Panc1 (cell line): Measurements from ENCODE around the gene NOC2L. TPM values are rescaled to one million over a fixed set of nuclear protein-coding genes. Genes with fewer than 3 reads are reported as not detected.

Experiments
- ATAC-seq: fragments of 200-7000 bp; cut with Tn5 transposase; 2 replicates; pipeline ENCODE4 v1.9.1; 2020; ENCODE audit warnings: mild to moderate bottlenecking, moderate library complexity
- BruUV-seq: library from RNA; stranded (reverse); fragments of 400-500 nt; replicated peaks from 2 replicates; lab custom pipeline; 2021; lab: Mats Ljungman, UMichigan
- CTCF ChIA-PET: fragments of 300-600 bp; sonication (Branson Sonifier 250); formaldehyde crosslinking; loops from one replicate; lab custom pipeline; 2022; ENCODE audit warnings: antibody characterized with exemption; lab: Charles Lee
- POLR2A ChIA-PET: fragments of 300-600 bp; sonication (Branson Sonifier 250); formaldehyde crosslinking; loops from one replicate; lab custom pipeline; 2022; ENCODE audit warnings: antibody characterized with exemption; lab: Charles Lee
- DNase-seq: peaks from one replicate; pipeline ENCODE4 v3.0.0-alpha.2; 2010; ENCODE audit warnings: low read depth, low spot score
- H3K27ac ChIP-seq: 2 replicates; pipeline ENCODE4 v1.5.1; 2011; ENCODE audit warnings: mild to moderate bottlenecking, low read length, inconsistent platforms
- H3K27me3 ChIP-seq: fragments of 200-500 bp; sonication (Bioruptor generic); 2 replicates; pipeline ENCODE4 v1.6.0; 2014; ENCODE audit warnings: low read length, inconsistent platforms; ENCODE audit not compliant: control insufficient read depth, insufficient read depth
- H3K36me3 ChIP-seq: fragments of 200-500 bp; sonication (Bioruptor generic); 2 replicates; pipeline ENCODE4 v1.5.1; 2014; ENCODE audit warnings: inconsistent platforms, mild to moderate bottlenecking, low read length, moderate library complexity; ENCODE audit not compliant: control insufficient read depth, insufficient read depth
- H3K4me1 ChIP-seq: 2 replicates; pipeline ENCODE4 v1.5.1; 2011; ENCODE audit warnings: inconsistent platforms, mild to moderate bottlenecking, low read length, moderate library complexity; ENCODE audit not compliant: control insufficient read depth, insufficient read depth
- H3K4me3 ChIP-seq, 2 experiments: 2 replicates each; pipeline ENCODE4 v1.5.1; 2011 to 2012; ENCODE audit warnings: low read depth in 2 of 2, low read length in 2 of 2, mild to moderate bottlenecking in 2 of 2, inconsistent platforms in 1 of 2, moderate library complexity in 1 of 2
- H3K9me3 ChIP-seq: fragments of 200-500 bp; sonication (Bioruptor generic); 2 replicates; pipeline ENCODE4 v1.5.1; 2014; ENCODE audit warnings: low read depth, mild to moderate bottlenecking, inconsistent platforms, low read length, moderate library complexity; ENCODE audit not compliant: control insufficient read depth, insufficient read depth
- POLR2AphosphoS5 ChIP-seq: IDR thresholded peaks from 2 replicates; pipeline ENCODE4 v1.6.1; 2012; ENCODE audit warnings: mild to moderate bottlenecking, low read depth, low read length, moderate library complexity
- SIN3A ChIP-seq: IDR thresholded peaks from 2 replicates; pipeline ENCODE4 v1.6.1; 2012; ENCODE audit warnings: low read depth, mild to moderate bottlenecking, low read length, moderate library complexity, borderline replicate concordance; ENCODE audit not compliant: insufficient read depth
- TCF7L2 ChIP-seq: IDR thresholded peaks from 2 replicates; pipeline ENCODE4 v1.6.1; 2011; ENCODE audit warnings: mild to moderate bottlenecking, low read depth, low read length, inconsistent platforms
- in situ Hi-C: cut with HindIII; loops from 2 replicates; pipeline ENCODE4 v1.10.0; 2016; ENCODE audit warnings: low sequenced_read_pairs, low pct_unique_long_range_greater_than_20kb
- intact Hi-C: fragments of 100-400 bp; cut with micrococcal nuclease; formaldehyde crosslinking; loops from one replicate; pipeline ENCODE4 v1.10.0; 2022; ENCODE audit not compliant: unreplicated experiment
- total RNA-seq: library from RNA; stranded (reverse); gene quantifications from one replicate; pipeline ENCODE4 v1.2.1, GENCODE V29; 2021; ENCODE audit not compliant: unreplicated experiment
- TF ChIP-seq, protein P1 (sequence below): fragments of 450-650 bp; IDR thresholded peaks from 2 replicates; pipeline ENCODE4 v1.5.1; 2017; ENCODE audit warnings: mild to moderate bottlenecking
- TF ChIP-seq, protein P2 (sequence below), 2 experiments: IDR thresholded peaks; 2 replicates each; pipeline ENCODE4 v1.6.1; 2011 to 2012; ENCODE audit warnings: low read depth in 2 of 2, control low read depth in 1 of 2, low read length in 1 of 2, mild to moderate bottlenecking in 1 of 2, moderate library complexity in 1 of 2; ENCODE audit not compliant: insufficient read depth in 1 of 2

Gene NOC2L
- total RNA-seq, 1 experiment from 2014 or later: 193 TPM

DNA sequence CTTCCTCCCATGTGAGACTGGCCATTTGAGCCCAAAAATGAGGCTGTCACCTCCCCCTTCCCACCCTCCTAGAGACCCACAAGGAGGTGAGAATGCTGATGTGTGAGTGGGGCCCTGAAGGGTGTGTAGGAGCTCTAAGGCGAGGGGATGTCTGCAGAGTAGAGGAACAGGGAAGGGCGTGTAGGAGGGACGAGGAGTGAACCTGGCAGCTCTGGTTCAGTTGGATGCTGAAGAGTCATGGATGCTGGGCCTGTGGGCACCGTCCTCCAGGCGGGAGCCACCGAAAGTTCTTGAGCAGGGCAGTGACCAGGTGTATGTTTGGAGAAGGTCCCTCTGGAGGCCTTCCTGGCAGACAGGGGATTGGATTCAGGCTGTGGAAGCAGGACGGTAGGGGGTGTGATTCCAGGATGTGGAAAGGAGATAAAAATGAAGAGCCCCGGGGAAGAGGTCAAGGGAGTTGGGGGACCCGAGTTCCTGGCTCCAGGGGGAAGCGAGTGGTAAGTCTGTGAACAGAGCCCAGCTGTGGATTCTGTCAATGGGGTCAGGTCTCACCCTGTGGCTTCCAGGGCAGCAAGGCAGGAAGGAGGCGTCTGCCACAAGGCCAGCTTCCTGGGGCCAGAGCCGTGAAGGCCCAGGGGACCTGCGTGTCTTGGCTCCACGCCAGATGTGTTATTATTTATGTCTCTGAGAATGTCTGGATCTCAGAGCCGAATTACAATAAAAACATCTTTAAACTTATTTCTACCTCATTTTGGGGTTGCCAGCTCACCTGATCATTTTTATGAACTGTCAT lies 27.5 kb downstream of the NOC2L start:
- H3K27me3 ChIP-seq: no peaks in the 10 kb centered on the region
- TF ChIP-seq TCF7L2 (no peak), SIN3A (no peak), POLR2AphosphoS5 (no peak)
- TF ChIP-seq, protein P1, sequence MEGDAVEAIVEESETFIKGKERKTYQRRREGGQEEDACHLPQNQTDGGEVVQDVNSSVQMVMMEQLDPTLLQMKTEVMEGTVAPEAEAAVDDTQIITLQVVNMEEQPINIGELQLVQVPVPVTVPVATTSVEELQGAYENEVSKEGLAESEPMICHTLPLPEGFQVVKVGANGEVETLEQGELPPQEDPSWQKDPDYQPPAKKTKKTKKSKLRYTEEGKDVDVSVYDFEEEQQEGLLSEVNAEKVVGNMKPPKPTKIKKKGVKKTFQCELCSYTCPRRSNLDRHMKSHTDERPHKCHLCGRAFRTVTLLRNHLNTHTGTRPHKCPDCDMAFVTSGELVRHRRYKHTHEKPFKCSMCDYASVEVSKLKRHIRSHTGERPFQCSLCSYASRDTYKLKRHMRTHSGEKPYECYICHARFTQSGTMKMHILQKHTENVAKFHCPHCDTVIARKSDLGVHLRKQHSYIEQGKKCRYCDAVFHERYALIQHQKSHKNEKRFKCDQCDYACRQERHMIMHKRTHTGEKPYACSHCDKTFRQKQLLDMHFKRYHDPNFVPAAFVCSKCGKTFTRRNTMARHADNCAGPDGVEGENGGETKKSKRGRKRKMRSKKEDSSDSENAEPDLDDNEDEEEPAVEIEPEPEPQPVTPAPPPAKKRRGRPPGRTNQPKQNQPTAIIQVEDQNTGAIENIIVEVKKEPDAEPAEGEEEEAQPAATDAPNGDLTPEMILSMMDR: no peak; the same call in 1 of the 2 replicates
- TF ChIP-seq, protein P2, sequence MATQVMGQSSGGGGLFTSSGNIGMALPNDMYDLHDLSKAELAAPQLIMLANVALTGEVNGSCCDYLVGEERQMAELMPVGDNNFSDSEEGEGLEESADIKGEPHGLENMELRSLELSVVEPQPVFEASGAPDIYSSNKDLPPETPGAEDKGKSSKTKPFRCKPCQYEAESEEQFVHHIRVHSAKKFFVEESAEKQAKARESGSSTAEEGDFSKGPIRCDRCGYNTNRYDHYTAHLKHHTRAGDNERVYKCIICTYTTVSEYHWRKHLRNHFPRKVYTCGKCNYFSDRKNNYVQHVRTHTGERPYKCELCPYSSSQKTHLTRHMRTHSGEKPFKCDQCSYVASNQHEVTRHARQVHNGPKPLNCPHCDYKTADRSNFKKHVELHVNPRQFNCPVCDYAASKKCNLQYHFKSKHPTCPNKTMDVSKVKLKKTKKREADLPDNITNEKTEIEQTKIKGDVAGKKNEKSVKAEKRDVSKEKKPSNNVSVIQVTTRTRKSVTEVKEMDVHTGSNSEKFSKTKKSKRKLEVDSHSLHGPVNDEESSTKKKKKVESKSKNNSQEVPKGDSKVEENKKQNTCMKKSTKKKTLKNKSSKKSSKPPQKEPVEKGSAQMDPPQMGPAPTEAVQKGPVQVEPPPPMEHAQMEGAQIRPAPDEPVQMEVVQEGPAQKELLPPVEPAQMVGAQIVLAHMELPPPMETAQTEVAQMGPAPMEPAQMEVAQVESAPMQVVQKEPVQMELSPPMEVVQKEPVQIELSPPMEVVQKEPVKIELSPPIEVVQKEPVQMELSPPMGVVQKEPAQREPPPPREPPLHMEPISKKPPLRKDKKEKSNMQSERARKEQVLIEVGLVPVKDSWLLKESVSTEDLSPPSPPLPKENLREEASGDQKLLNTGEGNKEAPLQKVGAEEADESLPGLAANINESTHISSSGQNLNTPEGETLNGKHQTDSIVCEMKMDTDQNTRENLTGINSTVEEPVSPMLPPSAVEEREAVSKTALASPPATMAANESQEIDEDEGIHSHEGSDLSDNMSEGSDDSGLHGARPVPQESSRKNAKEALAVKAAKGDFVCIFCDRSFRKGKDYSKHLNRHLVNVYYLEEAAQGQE (IDR thresholded peaks at IDR 0.05; ENCODE audit: insufficient read depth in 1 of 2, low read depth in 2 of 2, low read length in 1 of 2): no peak
- H3K4me3 ChIP-seq: no peak overlapping the region
- ChIA-PET CTCF (interaction anchor here (0.5 kb wide), 1 partner anchor 27 kb away, joined by 4 read pairs; no protein-coding TSS in a partner anchor), POLR2A (no interaction called here)
- H3K4me1 ChIP-seq: peaks cover 39% of the 10 kb centered on the region
- no peak for DNase-seq
- H3K36me3 ChIP-seq: no peaks in the 10 kb centered on the region
- H3K27ac ChIP-seq: peak overlapping the region; percentile 29; the same call in 1 of the 2 replicates
- intact Hi-C loops (no loop called here), in situ Hi-C loops (no loop called here)
- no peak for ATAC-seq
- no TSS peak for BruUV-seq
- H3K9me3 ChIP-seq: no peaks in the 10 kb centered on the region

DNA sequence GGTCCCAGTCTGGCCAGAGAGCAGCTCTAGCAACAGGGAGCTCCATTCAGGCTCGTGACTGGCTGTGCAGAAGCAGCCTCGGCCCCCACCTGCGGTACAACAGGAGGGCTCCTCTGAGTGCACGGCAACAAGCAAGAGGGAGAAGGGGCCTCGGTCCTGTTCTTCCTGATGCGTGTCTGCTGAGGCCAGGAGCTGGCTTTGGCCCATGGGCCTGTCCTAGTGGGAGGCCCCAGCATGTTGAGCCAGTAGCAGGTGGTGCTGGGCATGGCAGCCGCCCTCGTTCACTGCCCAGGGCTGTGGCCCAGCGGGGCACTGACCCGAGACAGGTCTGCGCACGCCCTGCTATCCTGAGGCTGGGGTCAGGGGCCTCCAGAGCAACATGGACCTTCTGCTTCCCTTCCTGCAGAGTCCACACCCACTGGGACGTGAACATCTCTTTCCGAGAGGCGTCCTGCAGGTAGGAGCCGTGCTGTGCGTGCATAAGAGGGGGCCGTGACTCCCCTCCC lies 28.4 kb downstream of the NOC2L start:
- in situ Hi-C loops (no loop called here), intact Hi-C loops (no loop called here)
- POLR2A ChIA-PET: interaction anchor here (0.6 to 0.9 kb wide), 2 partner anchors 11 to 170 kb away, joined by 3 to 4 read pairs; no protein-coding TSS in a partner anchor

More for the DNA sequence above, 28.4 kb downstream of the NOC2L start:
- H3K9me3 ChIP-seq: no peaks in the 10 kb centered on the region
- TF ChIP-seq, protein P1: no peak
- TF ChIP-seq, protein P2 (IDR thresholded peaks at IDR 0.05; ENCODE audit: insufficient read depth in 1 of 2, low read depth in 2 of 2, low read length in 1 of 2): no peak
- TF ChIP-seq TCF7L2 (no peak), SIN3A (no peak), POLR2AphosphoS5 (no peak)
- no peaks in the 10 kb centered on the region for H3K36me3 ChIP-seq
- H3K27ac ChIP-seq: no peak overlapping the region
- H3K27me3 ChIP-seq: no peaks in the 10 kb centered on the region
- no peak overlapping the region for H3K4me3 ChIP-seq
- ATAC-seq: peak; percentile 18
- no peak for DNase-seq
- no TSS peak for BruUV-seq
- CTCF ChIA-PET: no interaction called here
- peaks cover 46% of the 10 kb centered on the region for H3K4me1 ChIP-seq
